Measurements from ENCODE around the gene ARHGAP6. TPM values are rescaled to one million over a fixed set of nuclear protein-coding genes. Genes with fewer than 3 reads are reported as not detected.

The ARHGAP6 gene
- total RNA-seq, 6 experiments from 2014 or later: 0.51 to 1.0 (median 0.69) TPM

DNA sequence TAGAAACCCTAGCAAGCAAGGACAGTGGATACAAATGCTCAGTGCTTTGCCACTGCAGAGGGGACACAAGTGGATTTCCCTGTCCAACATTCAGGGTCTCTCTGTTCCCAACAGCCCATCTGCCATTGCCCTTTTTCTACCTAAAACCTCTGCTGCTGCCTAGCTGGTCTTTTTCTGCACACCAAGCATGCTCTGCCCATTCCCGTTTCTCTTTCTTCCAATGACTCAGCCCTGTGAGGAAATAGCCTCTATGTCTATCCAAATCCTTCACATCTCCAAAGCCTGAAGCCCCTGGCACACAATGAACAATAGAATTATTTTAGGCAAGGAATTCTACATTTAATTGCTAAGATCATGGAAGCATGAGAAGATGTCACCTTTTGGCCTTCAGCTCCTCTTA is 378.2 kb downstream of the ARHGAP6 start:
- Mint-ChIP-seq H3K9me3 (no peaks in the 10 kb centered on the region), H3K4me3 (no peak overlapping the region), H3K36me3 (ENCODE audit: low read depth) (no peaks in the 10 kb centered on the region), H3K4me1 (ENCODE audit: low read depth) (no peaks in the 10 kb centered on the region), H3K27me3 (ENCODE audit: insufficient read depth) (no peaks in the 10 kb centered on the region), H3K27ac (no peak overlapping the region)
- TF ChIP-seq, protein P1, sequence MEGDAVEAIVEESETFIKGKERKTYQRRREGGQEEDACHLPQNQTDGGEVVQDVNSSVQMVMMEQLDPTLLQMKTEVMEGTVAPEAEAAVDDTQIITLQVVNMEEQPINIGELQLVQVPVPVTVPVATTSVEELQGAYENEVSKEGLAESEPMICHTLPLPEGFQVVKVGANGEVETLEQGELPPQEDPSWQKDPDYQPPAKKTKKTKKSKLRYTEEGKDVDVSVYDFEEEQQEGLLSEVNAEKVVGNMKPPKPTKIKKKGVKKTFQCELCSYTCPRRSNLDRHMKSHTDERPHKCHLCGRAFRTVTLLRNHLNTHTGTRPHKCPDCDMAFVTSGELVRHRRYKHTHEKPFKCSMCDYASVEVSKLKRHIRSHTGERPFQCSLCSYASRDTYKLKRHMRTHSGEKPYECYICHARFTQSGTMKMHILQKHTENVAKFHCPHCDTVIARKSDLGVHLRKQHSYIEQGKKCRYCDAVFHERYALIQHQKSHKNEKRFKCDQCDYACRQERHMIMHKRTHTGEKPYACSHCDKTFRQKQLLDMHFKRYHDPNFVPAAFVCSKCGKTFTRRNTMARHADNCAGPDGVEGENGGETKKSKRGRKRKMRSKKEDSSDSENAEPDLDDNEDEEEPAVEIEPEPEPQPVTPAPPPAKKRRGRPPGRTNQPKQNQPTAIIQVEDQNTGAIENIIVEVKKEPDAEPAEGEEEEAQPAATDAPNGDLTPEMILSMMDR (IDR thresholded peaks at IDR 0.05): no peak
- DNase-seq: no peak

DNA sequence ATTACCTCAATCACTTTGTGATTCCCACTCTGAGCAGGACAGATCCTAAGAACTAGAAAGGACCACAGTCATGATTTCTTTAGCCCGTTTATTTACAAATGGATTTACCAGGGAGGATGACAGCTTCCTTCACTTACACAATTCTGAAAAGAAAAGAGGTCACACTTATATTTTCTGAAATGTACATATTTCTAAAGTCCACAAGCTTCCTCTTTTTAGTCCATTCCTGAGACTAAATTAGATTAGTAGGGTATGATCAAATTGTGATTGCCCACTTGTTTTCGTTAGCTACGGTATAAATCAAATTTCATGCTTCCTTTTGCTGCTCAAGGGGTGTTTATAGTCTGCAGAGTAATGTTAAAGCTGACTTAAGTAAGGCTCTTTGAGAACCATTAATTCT is 380.1 kb downstream of the ARHGAP6 start:
- TF ChIP-seq, protein P1 (IDR thresholded peaks at IDR 0.05): no peak
- no peak for DNase-seq
- H3K36me3 Mint-ChIP-seq (ENCODE audit: low read depth): no peaks in the 10 kb centered on the region
- no peaks in the 10 kb centered on the region for H3K27me3 Mint-ChIP-seq (ENCODE audit: insufficient read depth)
- H3K4me3 Mint-ChIP-seq: no peak overlapping the region
- no peaks in the 10 kb centered on the region for H3K4me1 Mint-ChIP-seq (ENCODE audit: low read depth)
- H3K27ac Mint-ChIP-seq: no peak overlapping the region
- no peaks in the 10 kb centered on the region for H3K9me3 Mint-ChIP-seq

DNA sequence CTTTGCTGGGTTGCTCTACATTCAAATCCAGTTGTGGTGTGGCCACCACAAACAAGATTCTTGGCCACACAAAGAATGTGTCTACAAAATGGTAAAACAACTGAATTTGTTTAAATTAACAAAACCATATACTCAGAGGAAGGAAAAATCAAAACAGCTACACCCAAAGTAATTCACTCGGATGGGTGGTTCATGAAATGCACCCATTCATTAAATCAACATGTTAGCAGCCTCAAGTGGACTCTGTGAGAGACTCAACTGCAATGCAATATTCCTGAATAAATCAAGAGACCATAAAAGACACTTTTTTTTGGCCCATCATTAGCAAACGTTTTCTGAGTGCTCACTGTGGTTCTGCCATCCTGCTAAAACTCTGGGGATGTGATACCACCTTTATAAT is 383.7 kb downstream of the ARHGAP6 start:
- no peak overlapping the region for H3K27ac Mint-ChIP-seq
- no peaks in the 10 kb centered on the region for H3K27me3 Mint-ChIP-seq (ENCODE audit: insufficient read depth)
- TF ChIP-seq, protein P1 (IDR thresholded peaks at IDR 0.05): no peak
- no peaks in the 10 kb centered on the region for H3K36me3 Mint-ChIP-seq (ENCODE audit: low read depth)
- H3K9me3 Mint-ChIP-seq: no peaks in the 10 kb centered on the region
- DNase-seq: no peak
- no peak overlapping the region for H3K4me3 Mint-ChIP-seq
- no peaks in the 10 kb centered on the region for H3K4me1 Mint-ChIP-seq (ENCODE audit: low read depth)

DNA sequence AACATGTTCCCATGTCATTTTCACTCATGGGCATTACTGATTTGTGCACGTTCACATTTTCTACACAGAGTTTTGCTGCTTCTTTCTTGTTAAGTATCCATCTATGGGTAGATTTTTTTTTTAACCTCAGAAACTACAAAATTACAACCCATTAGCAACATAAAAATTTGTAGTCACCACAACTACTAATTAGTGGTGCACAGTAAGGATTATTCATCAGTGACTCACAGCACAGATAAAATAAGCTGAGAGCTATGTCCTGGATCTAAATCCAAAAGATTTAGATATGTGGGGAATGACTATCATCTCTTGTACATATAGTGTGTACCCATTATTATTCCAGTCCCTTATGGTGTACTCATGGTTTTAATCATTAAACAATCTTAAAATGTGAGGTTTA is 392.2 kb downstream of the ARHGAP6 start:
- TF ChIP-seq, protein P1 (IDR thresholded peaks at IDR 0.05): no peak
- peak; percentile 68 for DNase-seq

DNA sequence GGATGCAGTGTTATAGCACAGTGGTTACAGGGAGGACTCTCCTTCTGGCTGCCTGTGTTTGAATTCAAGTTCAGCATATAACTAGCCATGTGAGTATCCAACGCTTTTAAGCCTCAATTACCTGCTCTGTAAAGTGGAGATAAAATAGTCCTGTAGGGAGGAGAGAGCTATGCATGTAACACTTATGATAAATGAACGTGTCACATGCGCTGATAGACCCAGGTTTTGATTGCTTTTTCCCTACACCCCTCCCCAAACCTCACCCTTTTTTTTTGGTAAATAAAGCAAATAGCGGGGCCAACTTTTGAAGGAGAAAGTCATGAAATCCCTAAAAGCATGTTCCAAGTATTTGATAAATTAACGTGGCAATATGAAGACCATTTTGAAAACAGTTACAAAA is 392.9 kb downstream of the ARHGAP6 start:
- Mint-ChIP-seq H3K36me3 (ENCODE audit: low read depth) (no peaks in the 10 kb centered on the region), H3K4me3 (peak overlapping the region; percentile 63; the same call in 1 of the 2 replicates), H3K27me3 (ENCODE audit: insufficient read depth) (no peaks in the 10 kb centered on the region), H3K4me1 (ENCODE audit: low read depth) (peaks cover 65% of the 10 kb centered on the region), H3K9me3 (no peaks in the 10 kb centered on the region), H3K27ac (peak overlapping the region; percentile 64; the same call in 1 of the 2 replicates)
- DNase-seq: no peak
- TF ChIP-seq, protein P1 (IDR thresholded peaks at IDR 0.05): no peak

More for the DNA sequence above, 392.2 kb downstream of the ARHGAP6 start:
- H3K4me1 Mint-ChIP-seq (ENCODE audit: low read depth): peaks cover 59% of the 10 kb centered on the region
- no peaks in the 10 kb centered on the region for H3K36me3 Mint-ChIP-seq (ENCODE audit: low read depth)
- no peaks in the 10 kb centered on the region for H3K27me3 Mint-ChIP-seq (ENCODE audit: insufficient read depth)
- H3K4me3 Mint-ChIP-seq: no peak overlapping the region
- no peaks in the 10 kb centered on the region for H3K9me3 Mint-ChIP-seq
- H3K27ac Mint-ChIP-seq: peak overlapping the region; percentile 64; the same call in 1 of the 2 replicates

DNA sequence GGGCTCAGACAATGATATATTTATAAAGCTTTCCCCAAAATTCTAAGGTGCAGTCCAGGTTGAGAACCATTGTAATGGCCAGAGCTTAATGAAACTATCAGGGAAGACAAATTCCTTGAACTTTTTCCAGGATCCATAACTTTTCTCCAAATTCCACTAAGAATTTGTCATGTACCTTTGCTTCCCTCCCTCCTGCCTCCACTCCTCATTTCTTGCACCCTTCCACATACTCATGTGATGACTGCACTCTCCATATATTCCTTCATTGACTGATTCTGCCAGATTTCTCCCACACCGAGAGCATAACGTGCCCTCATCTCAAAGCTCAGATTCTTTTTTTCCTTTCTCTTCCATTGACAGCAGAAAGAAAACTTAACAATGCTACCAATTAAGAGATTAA is 393.4 kb downstream of the ARHGAP6 start:
- Mint-ChIP-seq H3K27me3 (ENCODE audit: insufficient read depth) (no peaks in the 10 kb centered on the region), H3K36me3 (ENCODE audit: low read depth) (no peaks in the 10 kb centered on the region)

More for the DNA sequence above, 393.4 kb downstream of the ARHGAP6 start:
- TF ChIP-seq, protein P1 (IDR thresholded peaks at IDR 0.05): no peak
- H3K27ac Mint-ChIP-seq: peak overlapping the region; percentile 64
- no peaks in the 10 kb centered on the region for H3K9me3 Mint-ChIP-seq
- DNase-seq: no peak
- peaks cover 70% of the 10 kb centered on the region for H3K4me1 Mint-ChIP-seq (ENCODE audit: low read depth)
- peak overlapping the region; percentile 63 for H3K4me3 Mint-ChIP-seq

All from HFFc6 (cell line).